ENCODE data around the gene NRM.

NRM gene

DNA sequence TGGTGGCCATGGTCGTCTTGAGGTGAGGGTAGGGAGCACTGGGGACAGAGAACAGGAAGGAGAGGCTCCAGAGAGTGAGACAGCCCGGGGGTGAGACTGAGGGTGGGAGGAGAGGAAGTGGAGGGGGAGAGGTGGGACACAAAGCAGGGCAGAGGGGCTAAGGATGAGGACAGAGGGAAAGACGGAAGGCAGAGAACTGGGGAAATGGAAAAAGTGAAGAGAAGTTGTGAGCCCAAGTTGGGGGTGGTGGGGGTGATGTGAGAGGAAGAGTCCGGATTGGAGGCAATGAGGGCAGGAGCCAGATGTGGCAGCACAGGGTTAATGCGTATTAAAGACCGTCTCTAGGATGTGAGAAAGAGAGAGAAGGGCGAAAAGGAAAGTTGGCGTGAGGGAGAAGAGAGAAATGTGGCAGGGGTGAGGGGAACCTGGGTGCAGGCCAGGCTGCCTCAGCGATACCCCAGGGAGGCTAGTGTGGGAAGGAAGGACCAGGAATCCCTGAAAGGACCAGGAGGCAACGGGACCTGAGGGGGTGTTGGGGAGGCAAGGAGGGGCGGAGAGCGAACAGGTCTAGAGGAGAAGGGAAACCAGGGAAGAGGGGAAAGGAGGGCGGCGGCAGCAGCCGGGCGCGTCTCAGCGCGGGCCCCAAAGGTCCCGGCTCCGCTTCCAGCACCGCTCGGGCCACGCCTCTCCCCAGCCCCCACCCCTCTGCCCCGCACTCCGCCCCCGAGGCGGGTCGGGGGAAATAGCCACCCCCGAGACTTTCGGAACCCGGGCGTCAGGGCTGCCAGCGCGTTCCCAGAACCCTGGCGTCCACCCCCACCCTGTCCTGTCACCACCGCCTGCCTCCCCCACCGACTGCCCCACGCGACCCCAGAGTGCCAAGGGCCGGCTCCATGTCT lies 4.5 kb downstream of the NRM start, which contains the start of gene PPP1R18:
Gene PPP1R18 (minus strand): TSS at position 637 of the 899 bp plus-strand sequence. CDS start 627 bp downstream, at position 10.
- TF ChIP-seq, protein P1, sequence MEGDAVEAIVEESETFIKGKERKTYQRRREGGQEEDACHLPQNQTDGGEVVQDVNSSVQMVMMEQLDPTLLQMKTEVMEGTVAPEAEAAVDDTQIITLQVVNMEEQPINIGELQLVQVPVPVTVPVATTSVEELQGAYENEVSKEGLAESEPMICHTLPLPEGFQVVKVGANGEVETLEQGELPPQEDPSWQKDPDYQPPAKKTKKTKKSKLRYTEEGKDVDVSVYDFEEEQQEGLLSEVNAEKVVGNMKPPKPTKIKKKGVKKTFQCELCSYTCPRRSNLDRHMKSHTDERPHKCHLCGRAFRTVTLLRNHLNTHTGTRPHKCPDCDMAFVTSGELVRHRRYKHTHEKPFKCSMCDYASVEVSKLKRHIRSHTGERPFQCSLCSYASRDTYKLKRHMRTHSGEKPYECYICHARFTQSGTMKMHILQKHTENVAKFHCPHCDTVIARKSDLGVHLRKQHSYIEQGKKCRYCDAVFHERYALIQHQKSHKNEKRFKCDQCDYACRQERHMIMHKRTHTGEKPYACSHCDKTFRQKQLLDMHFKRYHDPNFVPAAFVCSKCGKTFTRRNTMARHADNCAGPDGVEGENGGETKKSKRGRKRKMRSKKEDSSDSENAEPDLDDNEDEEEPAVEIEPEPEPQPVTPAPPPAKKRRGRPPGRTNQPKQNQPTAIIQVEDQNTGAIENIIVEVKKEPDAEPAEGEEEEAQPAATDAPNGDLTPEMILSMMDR (IDR thresholded peaks at IDR 0.05): no peak

DNA sequence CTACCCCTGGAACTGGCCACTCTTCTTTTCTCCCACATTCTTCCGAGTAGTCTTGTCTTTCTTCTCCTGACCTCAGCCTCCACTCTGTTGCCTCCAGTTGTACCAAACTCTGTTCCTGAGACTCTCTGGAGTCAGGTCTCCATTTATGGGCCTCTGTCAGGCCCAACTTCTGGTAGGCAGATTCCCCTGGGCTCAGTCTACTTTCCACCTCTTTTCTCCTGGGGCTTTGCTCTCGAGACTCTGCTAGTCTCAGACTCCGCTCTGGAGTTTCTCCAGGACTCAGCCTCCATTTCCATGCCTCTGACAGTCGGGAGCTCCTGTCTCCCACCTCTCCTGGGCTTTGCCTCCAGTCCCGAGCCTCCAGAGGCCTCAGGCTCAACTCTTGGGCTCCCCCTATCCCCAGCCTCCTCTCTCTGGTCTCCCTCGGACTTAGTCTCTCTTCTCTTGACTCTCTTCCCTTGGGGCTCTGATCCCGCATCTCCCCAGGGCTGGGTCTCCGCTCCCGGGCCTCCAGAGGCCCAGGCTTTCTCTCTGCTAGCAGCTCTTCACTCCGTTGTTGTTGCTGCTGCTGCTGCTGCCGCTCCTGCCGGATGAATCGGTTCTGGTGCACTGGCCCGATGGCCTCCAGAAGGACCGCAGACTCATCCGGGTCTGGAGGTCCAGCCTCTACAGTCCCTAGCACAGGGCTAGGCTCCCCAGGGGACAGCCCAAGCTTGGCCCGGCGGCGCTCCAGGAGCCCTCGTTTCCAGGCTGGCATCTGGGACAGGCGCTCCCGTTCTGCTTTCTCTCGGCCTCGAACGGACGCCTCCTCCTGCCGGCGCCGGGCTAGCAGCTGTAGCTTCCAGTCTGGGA lies 5.4 kb downstream of the NRM start:
- TF ChIP-seq, protein P1 (IDR thresholded peaks at IDR 0.05): no peak

DNA sequence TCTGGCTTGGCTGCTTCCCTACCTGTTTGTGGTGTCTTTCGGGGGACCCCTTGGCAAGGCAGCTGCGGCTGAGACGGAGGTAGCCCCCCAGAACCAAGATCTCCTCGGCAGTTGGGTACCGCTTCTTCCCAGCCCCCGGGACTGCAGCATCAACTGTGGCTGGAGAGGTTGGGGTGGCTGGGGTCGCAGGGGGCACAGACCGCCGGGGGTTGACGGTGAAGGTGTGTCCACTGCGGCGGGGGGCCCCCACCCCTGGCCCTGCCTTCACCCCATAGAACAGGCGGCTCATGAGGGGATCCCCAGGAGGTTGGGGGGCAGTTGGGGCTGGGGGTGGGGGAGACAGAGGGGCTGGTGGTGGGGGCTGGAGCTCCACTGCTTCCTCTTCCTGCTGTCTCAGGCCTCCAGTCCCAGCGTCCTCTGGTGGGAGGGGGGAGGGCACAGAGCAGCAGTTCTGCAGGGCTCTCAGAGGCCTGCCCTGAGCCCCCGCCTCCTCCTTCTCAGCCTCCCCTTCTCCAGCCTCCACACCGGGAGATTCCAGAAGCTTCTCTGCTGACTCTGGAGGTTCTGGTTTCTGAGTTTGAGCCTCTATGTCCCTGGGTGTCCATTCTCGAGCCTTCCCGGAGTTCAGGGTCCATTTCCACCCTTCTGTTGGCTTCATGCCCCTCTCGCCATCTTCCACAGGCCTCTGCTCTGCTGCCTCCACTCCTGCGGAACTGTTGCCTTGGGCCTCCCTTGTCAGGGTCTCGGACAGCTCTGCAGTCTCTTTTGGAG lies 6.2 kb downstream of the NRM start:
- TF ChIP-seq, protein P1 (IDR thresholded peaks at IDR 0.05): no peak

DNA sequence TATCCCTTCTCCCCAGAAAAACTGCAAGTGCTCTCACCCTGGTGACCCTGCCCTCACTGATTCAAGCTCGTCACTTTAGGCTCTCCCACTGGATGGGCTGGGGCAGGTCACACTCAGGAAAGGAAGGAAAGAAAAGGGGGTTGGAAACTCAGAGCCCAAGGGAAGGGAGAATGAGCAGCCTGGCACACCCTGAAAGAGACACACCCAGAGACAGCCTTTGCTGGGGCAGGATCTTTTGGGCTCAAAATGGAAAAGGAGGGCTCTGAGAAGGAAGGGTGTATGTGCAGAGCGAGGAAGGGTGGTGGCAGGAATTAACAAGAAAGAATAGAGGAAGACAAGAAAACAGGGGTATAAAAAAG lies 6.8 kb downstream of the NRM start:
- TF ChIP-seq, protein P1 (IDR thresholded peaks at IDR 0.05): no peak

DNA sequence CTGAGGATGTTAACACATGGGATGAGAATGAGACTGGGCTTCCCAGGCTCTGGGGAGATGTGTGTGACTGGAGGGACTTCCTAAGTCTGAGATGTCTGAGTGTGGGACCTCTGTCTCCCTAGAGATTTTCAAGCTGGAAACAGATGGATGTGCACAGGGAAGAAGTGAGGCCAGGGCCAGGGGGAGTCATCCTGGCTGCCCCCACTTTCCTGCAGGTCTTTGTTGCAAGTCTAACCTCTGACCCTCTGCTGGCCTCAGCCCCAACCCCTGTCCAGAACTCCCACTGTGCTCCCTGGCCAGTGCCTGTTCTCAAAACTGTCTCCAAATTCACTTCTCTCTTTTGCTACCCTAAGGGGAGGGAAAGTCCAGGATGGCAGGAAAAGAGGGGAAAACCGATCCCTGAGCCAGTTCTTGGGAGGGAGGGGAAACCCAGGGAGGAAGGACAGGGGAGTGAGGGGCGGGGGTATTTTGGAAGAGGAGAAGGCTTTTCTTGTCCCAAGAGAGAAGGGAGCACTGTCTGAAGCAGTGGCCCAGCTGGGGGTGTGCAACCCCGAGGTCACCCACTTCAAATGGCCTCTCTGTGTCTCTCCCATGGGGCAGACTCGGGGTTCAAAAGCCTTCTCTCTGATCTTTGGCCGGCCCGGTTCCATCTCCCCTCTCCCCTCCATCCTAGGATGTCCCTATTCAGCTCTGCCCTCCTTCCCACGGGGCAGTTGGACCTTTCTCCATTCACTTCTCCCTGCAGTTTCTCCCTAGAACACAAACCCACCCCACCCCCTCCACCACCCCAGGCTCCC lies 7.4 kb downstream of the NRM start:
- TF ChIP-seq, protein P1 (IDR thresholded peaks at IDR 0.05): no peak

DNA sequence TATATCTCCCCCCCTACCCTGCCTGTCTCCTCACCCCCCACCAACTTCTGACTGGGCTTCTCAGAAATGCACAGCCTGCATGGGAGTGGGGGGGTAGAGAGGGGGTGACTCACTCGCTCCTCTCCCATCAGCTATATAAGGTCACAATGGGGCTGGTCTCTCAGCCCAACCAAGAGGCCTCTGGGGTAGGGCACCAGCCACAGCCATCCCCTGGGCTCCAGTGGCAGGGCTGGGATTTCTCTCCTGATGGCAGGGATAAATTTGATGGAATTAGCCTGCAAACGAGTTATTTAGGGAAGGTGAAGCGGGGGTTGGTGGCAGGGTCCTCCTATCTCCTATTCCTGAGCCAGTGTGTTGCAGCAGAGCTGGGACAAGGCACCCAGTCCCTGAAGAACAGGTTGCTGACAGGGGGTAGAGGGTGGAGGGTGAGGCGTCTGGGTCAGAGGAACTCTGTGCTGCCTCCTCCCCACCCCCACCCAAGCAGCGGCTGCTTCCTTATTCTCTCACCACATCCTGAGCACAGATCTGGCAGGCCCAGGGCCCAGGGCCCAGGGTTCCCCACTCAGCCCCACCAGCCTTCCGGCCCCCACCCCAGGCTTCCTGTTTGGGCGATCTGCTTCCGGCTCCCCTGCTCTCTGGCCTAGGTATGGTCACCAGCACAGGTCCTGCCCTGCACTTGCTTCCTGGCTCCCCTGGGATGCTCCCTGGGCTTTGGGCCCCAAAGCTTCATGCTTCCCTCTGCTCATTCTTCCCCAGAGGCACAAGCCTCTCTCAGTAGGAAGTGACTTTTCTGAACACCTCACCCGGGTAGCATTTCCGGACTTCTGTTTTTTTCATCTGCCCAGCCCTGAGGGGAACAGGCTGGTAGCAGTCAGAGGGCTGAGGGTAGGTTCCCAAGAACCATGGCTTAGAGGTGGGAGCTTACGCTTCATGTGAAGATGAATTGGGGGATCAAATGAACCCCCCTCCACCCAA lies 8.4 kb downstream of the NRM start:
- TF ChIP-seq, protein P1 (IDR thresholded peaks at IDR 0.05): no peak
